Trophoblast cell (in vitro differentiated cells and primary cell): ENCODE measurements around the gene AHCYL2.

Source experiments
- DNase-seq, 2 donors: peaks; one replicate each; pipeline ENCODE4 v3.0.0-alpha.2; 2016
- H2AFZ ChIP-seq: 2 replicates; pipeline ENCODE4 v1.6.1; 2013; ENCODE audit warnings: low read length, moderate library complexity, mild to moderate bottlenecking; ENCODE audit not compliant: insufficient read depth, poor library complexity
- H2AK5ac ChIP-seq: 2 replicates; pipeline ENCODE4 v1.6.1; 2013; ENCODE audit warnings: mild to moderate bottlenecking, low read length
- H2BK120ac ChIP-seq: 2 replicates; pipeline ENCODE4 v1.6.1; 2013; ENCODE audit warnings: low read length, mild to moderate bottlenecking, moderate library complexity; ENCODE audit not compliant: insufficient read depth, poor library complexity
- H2BK12ac ChIP-seq: 2 replicates; pipeline ENCODE4 v1.6.1; 2013; ENCODE audit warnings: mild to moderate bottlenecking, low read length, moderate library complexity
- H2BK5ac ChIP-seq: 2 replicates; pipeline ENCODE4 v1.6.1; 2013; ENCODE audit warnings: low read length, low read depth, moderate library complexity, mild to moderate bottlenecking; ENCODE audit not compliant: poor library complexity
- H3K14ac ChIP-seq: 2 replicates; pipeline ENCODE4 v1.6.1; 2013; ENCODE audit warnings: mild to moderate bottlenecking, low read length
- H3K18ac ChIP-seq: 2 replicates; pipeline ENCODE4 v1.6.1; 2013; ENCODE audit warnings: mild to moderate bottlenecking, low read length
- H3K23ac ChIP-seq: 2 replicates; pipeline ENCODE4 v1.6.1; 2013; ENCODE audit warnings: low read length
- H3K27ac ChIP-seq: 2 replicates; pipeline ENCODE4 v1.5.1; 2013; ENCODE audit warnings: low read depth, mild to moderate bottlenecking, inconsistent platforms, low read length, moderate library complexity
- H3K27me3 ChIP-seq: 2 replicates; pipeline ENCODE4 v1.6.1; 2013; ENCODE audit warnings: inconsistent platforms, mild to moderate bottlenecking, low read length, moderate library complexity; ENCODE audit not compliant: insufficient read depth
- H3K36me3 ChIP-seq, 2 experiments: 1 replicate in 1 of 2; 2 replicates in 1 of 2; pipeline ENCODE4 v1.6.1; 2013; ENCODE audit warnings: low read length in 2 of 2, mild to moderate bottlenecking in 2 of 2, moderate library complexity in 1 of 2; ENCODE audit not compliant: insufficient read depth in 2 of 2, control insufficient read depth in 1 of 2
- H3K4ac ChIP-seq: 2 replicates; pipeline ENCODE4 v1.6.1; 2013; ENCODE audit warnings: low read depth, mild to moderate bottlenecking, low read length, moderate library complexity
- H3K4me1 ChIP-seq, 2 experiments: 1 replicate in 1 of 2; 2 replicates in 1 of 2; pipeline ENCODE4 v1.6.1; 2013; ENCODE audit warnings: low read length in 2 of 2, mild to moderate bottlenecking in 2 of 2, moderate library complexity in 1 of 2; ENCODE audit not compliant: insufficient read depth in 2 of 2, control insufficient read depth in 1 of 2
- H3K4me2 ChIP-seq: 2 replicates; pipeline ENCODE4 v1.6.1; 2013; ENCODE audit warnings: inconsistent platforms, mild to moderate bottlenecking, low read length, moderate library complexity
- H3K4me3 ChIP-seq: 2 replicates; pipeline ENCODE4 v1.5.1; 2013; ENCODE audit warnings: mild to moderate bottlenecking, low read depth, low read length, inconsistent platforms
- H3K79me1 ChIP-seq: one replicate; pipeline ENCODE4 v1.6.1; 2013; ENCODE audit warnings: low read length
- H3K79me2 ChIP-seq: 2 replicates; pipeline ENCODE4 v1.6.1; 2013; ENCODE audit warnings: low read length, mild to moderate bottlenecking; ENCODE audit not compliant: control insufficient read depth, insufficient read depth, poor library complexity
- H3K9ac ChIP-seq: 2 replicates; pipeline ENCODE4 v1.6.1; 2013; ENCODE audit warnings: mild to moderate bottlenecking, low read length
- H3K9me3 ChIP-seq: 2 replicates; pipeline ENCODE4 v1.6.1; 2013; ENCODE audit warnings: low read depth, mild to moderate bottlenecking, control low read depth, inconsistent platforms, low read length; ENCODE audit not compliant: insufficient read depth
- H4K12ac ChIP-seq: 2 replicates; pipeline ENCODE4 v1.6.1; 2013; ENCODE audit warnings: low read depth, mild to moderate bottlenecking, low read length, moderate library complexity
- H4K8ac ChIP-seq: 2 replicates; pipeline ENCODE4 v1.6.1; 2013; ENCODE audit warnings: low read depth, mild to moderate bottlenecking, low read length, moderate library complexity
- H4K91ac ChIP-seq: one replicate; pipeline ENCODE4 v1.6.1; 2013; ENCODE audit warnings: low read depth, mild to moderate bottlenecking, low read length, moderate library complexity
- WGBS: extraction: QIAGEN DNeasy Blood & Tissue Kit; methylation state at CpG from one replicate; pipeline ENCODE4 v1.1.7; 2013; ENCODE audit warnings: missing lambda C conversion rate; ENCODE audit not compliant: insufficient read length, insufficient coverage; ENCODE audit errors: extremely low coverage; 5-methylcytosine and 5-hydroxymethylcytosine counted together

Gene AHCYL2

GRCh38 chr7:129244220-129244619, 19.4 kb downstream of the AHCYL2 start:
- Histone ChIP-seq H2AK5ac (no peak overlapping the region), H4K12ac (no peak overlapping the region), H2BK12ac (no peak overlapping the region), H2BK5ac (no peak overlapping the region), H3K79me1 (no peaks in the 10 kb centered on the region), H3K36me3 (no peaks in the 10 kb centered on the region), H3K4ac (no peak overlapping the region), H2AFZ (no peak overlapping the region), H4K8ac (no peak overlapping the region), H4K91ac (no peak overlapping the region), H2BK120ac (no peak overlapping the region), H3K27ac (no peak overlapping the region), H3K18ac (no peak overlapping the region), H3K14ac (no peak overlapping the region), H3K79me2 (no peaks in the 10 kb centered on the region), H3K4me2 (no peak overlapping the region), H3K4me3 (no peak overlapping the region), H3K4me1 (no peaks in the 10 kb centered on the region), H3K9me3 (no peaks in the 10 kb centered on the region), H3K23ac (no peak overlapping the region), H3K9ac (no peak overlapping the region), H3K27me3 (no peaks in the 10 kb centered on the region)
- peak in 1 of 2 donors; percentile 16 for DNase-seq
- no CpG with 5 or more reads among the region's 1 CpG for WGBS

DNA sequence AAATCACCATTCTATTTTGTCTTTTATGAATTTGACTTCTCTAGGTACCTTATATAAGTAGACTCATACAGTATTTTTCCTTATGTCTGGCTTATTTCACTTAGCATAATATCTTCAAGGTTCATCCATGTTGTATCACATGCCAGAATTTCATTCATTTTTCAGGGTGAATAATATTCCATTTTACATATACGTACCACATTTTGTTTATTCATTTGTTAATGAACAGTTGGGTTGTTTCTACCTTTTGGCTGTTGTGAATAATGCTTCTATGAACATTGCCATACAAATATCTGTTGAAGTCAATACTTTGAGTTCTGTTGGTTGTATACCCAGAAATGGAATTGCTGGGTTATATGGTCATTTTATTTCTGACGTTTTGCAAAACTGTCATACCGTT, 20.7 kb downstream of the AHCYL2 start:
- Histone ChIP-seq H4K12ac (no peak overlapping the region), H2BK12ac (no peak overlapping the region), H3K27ac (no peak overlapping the region), H4K91ac (no peak overlapping the region), H2AK5ac (no peak overlapping the region), H3K14ac (no peak overlapping the region), H3K4ac (no peak overlapping the region), H3K79me1 (no peaks in the 10 kb centered on the region), H3K27me3 (no peaks in the 10 kb centered on the region), H3K23ac (no peak overlapping the region), H3K18ac (no peak overlapping the region), H3K9ac (no peak overlapping the region), H3K4me2 (no peak overlapping the region), H3K4me1 (no peaks in the 10 kb centered on the region), H2BK5ac (no peak overlapping the region), H2BK120ac (no peak overlapping the region), H3K79me2 (no peaks in the 10 kb centered on the region), H3K36me3 (no peaks in the 10 kb centered on the region), H3K4me3 (no peak overlapping the region), H4K8ac (no peak overlapping the region), H2AFZ (no peak overlapping the region), H3K9me3 (no peaks in the 10 kb centered on the region)
- WGBS: no CpG with 5 or more reads among the region's 3 CpGs
- no peak for DNase-seq

DNA sequence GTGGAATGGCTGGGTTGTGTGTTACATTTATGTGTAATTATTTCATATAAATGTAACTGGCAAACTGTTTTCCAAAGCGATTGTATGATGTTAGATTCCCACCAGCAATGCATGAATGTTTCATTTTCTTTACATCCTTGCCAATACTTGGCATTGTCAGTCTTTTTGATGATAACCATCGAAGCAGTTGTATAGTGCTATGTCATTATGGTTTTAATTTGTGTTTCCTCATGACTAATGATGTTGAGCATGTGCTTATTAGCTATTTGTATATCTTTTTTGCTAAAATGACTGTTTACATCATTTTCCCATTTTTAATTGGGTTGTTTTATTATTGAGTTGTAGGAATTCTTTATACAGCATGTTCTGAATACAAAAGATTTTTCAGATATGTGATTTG, 22.3 kb downstream of the AHCYL2 start:
- no peak overlapping the region for H2BK120ac ChIP-seq
- no peak overlapping the region for H3K14ac ChIP-seq
- no peaks in the 10 kb centered on the region for H3K79me1 ChIP-seq
- H2AFZ ChIP-seq: no peak overlapping the region
- no peak overlapping the region for H3K9ac ChIP-seq
- H2BK5ac ChIP-seq: no peak overlapping the region
- no peak overlapping the region for H4K8ac ChIP-seq
- no peaks in the 10 kb centered on the region for H3K79me2 ChIP-seq
- H4K12ac ChIP-seq: no peak overlapping the region
- no peak overlapping the region for H3K4ac ChIP-seq
- H3K27ac ChIP-seq: no peak overlapping the region
- no peak overlapping the region for H3K4me2 ChIP-seq
- no peak overlapping the region for H4K91ac ChIP-seq
- no peak overlapping the region for H3K18ac ChIP-seq
- no peaks in the 10 kb centered on the region for H3K36me3 ChIP-seq
- WGBS: no CpG with 5 or more reads among the region's 2 CpGs
- H2BK12ac ChIP-seq: no peak overlapping the region
- H3K4me1 ChIP-seq: no peaks in the 10 kb centered on the region
- no peak overlapping the region for H3K23ac ChIP-seq
- H3K4me3 ChIP-seq: no peak overlapping the region
- H3K9me3 ChIP-seq: no peaks in the 10 kb centered on the region
- no peak overlapping the region for H2AK5ac ChIP-seq
- no peak for DNase-seq
- H3K27me3 ChIP-seq: no peaks in the 10 kb centered on the region

- no peak overlapping the region for H3K18ac ChIP-seq
- no peak overlapping the region for H3K4me2 ChIP-seq
- H4K8ac ChIP-seq: no peak overlapping the region
- no peak overlapping the region for H2AK5ac ChIP-seq
- no peak for DNase-seq
- no peak overlapping the region for H2AFZ ChIP-seq
- no peaks in the 10 kb centered on the region for H3K9me3 ChIP-seq
- no peak overlapping the region for H3K4me3 ChIP-seq
- no peak overlapping the region for H3K23ac ChIP-seq
- no peak overlapping the region for H3K9ac ChIP-seq
- WGBS: no CpG with 5 or more reads among the region's 2 CpGs
- H3K27ac ChIP-seq: no peak overlapping the region
- no peaks in the 10 kb centered on the region for H3K4me1 ChIP-seq
- H2BK120ac ChIP-seq: no peak overlapping the region
- no peaks in the 10 kb centered on the region for H3K36me3 ChIP-seq
- H3K14ac ChIP-seq: no peak overlapping the region
- no peaks in the 10 kb centered on the region for H3K79me2 ChIP-seq
- H2BK12ac ChIP-seq: no peak overlapping the region
- H2BK5ac ChIP-seq: no peak overlapping the region
- H4K12ac ChIP-seq: no peak overlapping the region
- no peak overlapping the region for H4K91ac ChIP-seq
- no peaks in the 10 kb centered on the region for H3K27me3 ChIP-seq
- H3K79me1 ChIP-seq: no peaks in the 10 kb centered on the region
- H3K4ac ChIP-seq: no peak overlapping the region
These were observed 27.3 kb downstream of the AHCYL2 start for GRCh38 chr7:129252128-129252527.
